Activated naive CD4-positive, alpha-beta T cell treated with anti-CD3 and anti-CD28 coated beads for 36 hours (primary cell): Measurements from ENCODE around the gene MTM1. TPM values are rescaled to one million over a fixed set of nuclear protein-coding genes. Genes with fewer than 3 reads are reported as not detected.

ENCODE experiments used
- CTCF ChIA-PET: fragments of 350-600 bp; sonication (Branson Sonifier 250); formaldehyde crosslinking; loops from one replicate; lab custom pipeline; 2021; ENCODE audit warnings: antibody characterized with exemption; lab: Charles Lee
- DNase-seq: peaks from one replicate; pipeline ENCODE4 v3.0.0-alpha.2; 2020
- H3K27ac Mint-ChIP-seq: one replicate; pipeline ENCODE4 v1.8.0; 2021; ENCODE audit warnings: mild to moderate bottlenecking, mixed read lengths
- H3K27me3 Mint-ChIP-seq: one replicate; pipeline ENCODE4 v1.8.0; 2021; ENCODE audit warnings: low read depth, mixed read lengths
- H3K36me3 Mint-ChIP-seq: one replicate; pipeline ENCODE4 v1.8.0; 2021; ENCODE audit warnings: low read depth, mixed read lengths
- H3K4me1 Mint-ChIP-seq: one replicate; pipeline ENCODE4 v1.8.0; 2021; ENCODE audit warnings: low read depth, mixed read lengths
- H3K4me3 Mint-ChIP-seq: one replicate; pipeline ENCODE4 v1.8.0; 2021; ENCODE audit warnings: mild to moderate bottlenecking, moderate library complexity, mixed read lengths
- H3K9me3 Mint-ChIP-seq: one replicate; pipeline ENCODE4 v1.8.0; 2021; ENCODE audit warnings: mixed read lengths
- intact Hi-C: fragments of 100-400 bp; cut with micrococcal nuclease; formaldehyde crosslinking; loops from one replicate; pipeline ENCODE4 v1.15.1; 2023
- total RNA-seq, 2 experiments: library from RNA; stranded (reverse); gene quantifications; one replicate each; pipeline ENCODE4 v1.2.3, GENCODE V29; 2021

The MTM1 gene
- total RNA-seq = 10 to 100 TPM; 17.8 to 19.2 TPM

GRCh38 chrX:150568320-150569154 lies at the start of gene MTM1:
Gene MTM1 (plus strand): TSS chrX:150568621. CDS start chrX:150592615, 23,994 bp downstream.
- CTCF ChIA-PET = interaction anchor here (0.8 kb wide), 1 partner anchor 149 kb away, joined by 3 read pairs; no protein-coding TSS in a partner anchor
- H3K27ac Mint-ChIP-seq = peak within 1 kb of the TSS; percentile 97

GRCh38 chrX:150522494-150522893 lies 45.9 kb upstream of the MTM1 start:
- intact Hi-C loops = no loop called here
- H3K4me3 Mint-ChIP-seq = no peak overlapping the region
- CTCF ChIA-PET = interaction anchor here (0.6 kb wide), 1 partner anchor 195 kb away, joined by 5 read pairs; no protein-coding TSS in a partner anchor
- H3K27me3 Mint-ChIP-seq = no peaks in the 10 kb centered on the region
- H3K4me1 Mint-ChIP-seq = no peaks in the 10 kb centered on the region
- H3K27ac Mint-ChIP-seq = no peak overlapping the region
- no peaks in the 10 kb centered on the region for H3K36me3 Mint-ChIP-seq
- no peaks in the 10 kb centered on the region for H3K9me3 Mint-ChIP-seq
- no peak for DNase-seq

More at GRCh38 chrX:150568320-150569154, at the start of gene MTM1:
- H3K4me3 Mint-ChIP-seq = peak within 1 kb of the TSS; percentile 78
- H3K9me3 Mint-ChIP-seq = no peaks in the 10 kb centered on the region
- peaks cover 32% of the 10 kb centered on the region for H3K4me1 Mint-ChIP-seq
- H3K27me3 Mint-ChIP-seq = no peaks in the 10 kb centered on the region
- no peaks in the 10 kb centered on the region for H3K36me3 Mint-ChIP-seq
- intact Hi-C loops = loop anchor here (1.0 to 5.0 kb wide), 6 partner anchors 22 to 1026 kb away; partner anchors contain the start of genes CD99L2, EOLA1, HMGB3 and MAMLD1
- peak; percentile 93 for DNase-seq

- no peak for DNase-seq
- Mint-ChIP-seq H3K27ac (no peak overlapping the region), H3K27me3 (no peaks in the 10 kb centered on the region), H3K4me1 (no peaks in the 10 kb centered on the region), H3K4me3 (no peak overlapping the region), H3K9me3 (no peaks in the 10 kb centered on the region), H3K36me3 (no peaks in the 10 kb centered on the region)
- intact Hi-C loops = no loop called here
- CTCF ChIA-PET = no interaction called here
Observed at GRCh38 chrX:150525061-150525919, 43.1 kb upstream of the MTM1 start.

- DNase-seq = no peak
- H3K36me3 Mint-ChIP-seq = no peaks in the 10 kb centered on the region
- H3K4me3 Mint-ChIP-seq = no peak overlapping the region
- no peaks in the 10 kb centered on the region for H3K4me1 Mint-ChIP-seq
- no peaks in the 10 kb centered on the region for H3K27me3 Mint-ChIP-seq
- H3K9me3 Mint-ChIP-seq = no peaks in the 10 kb centered on the region
- intact Hi-C loops = no loop called here
- CTCF ChIA-PET = no interaction called here
- H3K27ac Mint-ChIP-seq = no peak overlapping the region
Observed at GRCh38 chrX:150526692-150527091, 41.7 kb upstream of the MTM1 start.

GRCh38 chrX:150527108-150527507 lies 41.3 kb upstream of the MTM1 start:
- Mint-ChIP-seq H3K4me3 (no peak overlapping the region), H3K36me3 (no peaks in the 10 kb centered on the region), H3K4me1 (no peaks in the 10 kb centered on the region), H3K27ac (no peak overlapping the region), H3K9me3 (no peaks in the 10 kb centered on the region), H3K27me3 (no peaks in the 10 kb centered on the region)
- DNase-seq = no peak
- intact Hi-C loops = no loop called here
- CTCF ChIA-PET = no interaction called here

GRCh38 chrX:150529587-150529986 lies 38.8 kb upstream of the MTM1 start:
- Mint-ChIP-seq H3K27ac (no peak overlapping the region), H3K4me3 (no peak overlapping the region), H3K9me3 (peaks cover 3% of the 10 kb centered on the region), H3K4me1 (no peaks in the 10 kb centered on the region), H3K36me3 (peaks cover 2% of the 10 kb centered on the region), H3K27me3 (no peaks in the 10 kb centered on the region)
- intact Hi-C loops = no loop called here
- no peak for DNase-seq
- CTCF ChIA-PET = no interaction called here

- no peak for DNase-seq
- Mint-ChIP-seq H3K4me1 (no peaks in the 10 kb centered on the region), H3K27me3 (no peaks in the 10 kb centered on the region), H3K27ac (no peak overlapping the region), H3K9me3 (peaks cover 3% of the 10 kb centered on the region), H3K4me3 (no peak overlapping the region), H3K36me3 (peaks cover 2% of the 10 kb centered on the region)
- intact Hi-C loops = no loop called here
- CTCF ChIA-PET = no interaction called here
Observed at GRCh38 chrX:150530821-150531220, 37.6 kb upstream of the MTM1 start.

- Mint-ChIP-seq H3K36me3 (peaks cover 2% of the 10 kb centered on the region), H3K27ac (no peak overlapping the region)
- CTCF ChIA-PET = no interaction called here
Observed at GRCh38 chrX:150531467-150531866, 37.0 kb upstream of the MTM1 start.

GRCh38 chrX:150533863-150534262 lies 34.6 kb upstream of the MTM1 start:
- H3K27ac Mint-ChIP-seq = no peak overlapping the region
- CTCF ChIA-PET = no interaction called here
- H3K4me1 Mint-ChIP-seq = no peaks in the 10 kb centered on the region
- intact Hi-C loops = no loop called here
- H3K4me3 Mint-ChIP-seq = no peak overlapping the region
- DNase-seq = no peak
- peaks cover 2% of the 10 kb centered on the region for H3K36me3 Mint-ChIP-seq
- H3K27me3 Mint-ChIP-seq = no peaks in the 10 kb centered on the region
- H3K9me3 Mint-ChIP-seq = peaks cover 11% of the 10 kb centered on the region

More at GRCh38 chrX:150531467-150531866, 37.0 kb upstream of the MTM1 start:
- H3K27me3 Mint-ChIP-seq = no peaks in the 10 kb centered on the region
- peaks cover 7% of the 10 kb centered on the region for H3K9me3 Mint-ChIP-seq
- intact Hi-C loops = no loop called here
- H3K4me1 Mint-ChIP-seq = no peaks in the 10 kb centered on the region
- no peak for DNase-seq
- H3K4me3 Mint-ChIP-seq = no peak overlapping the region

GRCh38 chrX:150536455-150537116 lies 31.8 kb upstream of the MTM1 start:
- H3K27ac Mint-ChIP-seq = no peak overlapping the region
- no peak overlapping the region for H3K4me3 Mint-ChIP-seq
- intact Hi-C loops = no loop called here
- H3K36me3 Mint-ChIP-seq = peaks cover 2% of the 10 kb centered on the region
- H3K4me1 Mint-ChIP-seq = no peaks in the 10 kb centered on the region
- DNase-seq = no peak
- peaks cover 11% of the 10 kb centered on the region for H3K9me3 Mint-ChIP-seq
- H3K27me3 Mint-ChIP-seq = no peaks in the 10 kb centered on the region
- CTCF ChIA-PET = no interaction called here

- DNase-seq = no peak
- H3K36me3 Mint-ChIP-seq = peaks cover 2% of the 10 kb centered on the region
- H3K9me3 Mint-ChIP-seq = peaks cover 11% of the 10 kb centered on the region
- intact Hi-C loops = no loop called here
- CTCF ChIA-PET = no interaction called here
- H3K4me1 Mint-ChIP-seq = no peaks in the 10 kb centered on the region
- H3K27ac Mint-ChIP-seq = no peak overlapping the region
- H3K27me3 Mint-ChIP-seq = no peaks in the 10 kb centered on the region
- no peak overlapping the region for H3K4me3 Mint-ChIP-seq
Observed at GRCh38 chrX:150537851-150538250, 30.6 kb upstream of the MTM1 start.

- H3K27me3 Mint-ChIP-seq = no peaks in the 10 kb centered on the region
- no peaks in the 10 kb centered on the region for H3K4me1 Mint-ChIP-seq
- no peak overlapping the region for H3K27ac Mint-ChIP-seq
- H3K4me3 Mint-ChIP-seq = no peak overlapping the region
- intact Hi-C loops = no loop called here
- H3K9me3 Mint-ChIP-seq = peaks cover 7% of the 10 kb centered on the region
- CTCF ChIA-PET = interaction anchor here (1.1 kb wide), 1 partner anchor 58 kb away, joined by 3 read pairs; no protein-coding TSS in a partner anchor
- DNase-seq = no peak
- H3K36me3 Mint-ChIP-seq = no peaks in the 10 kb centered on the region
Observed at GRCh38 chrX:150540965-150541364, 27.5 kb upstream of the MTM1 start.
